Liver (tissue), 9 donors: ENCODE measurements around the gene SDHAF4. TPM values are rescaled to one million over a fixed set of nuclear protein-coding genes. Genes with fewer than 3 reads are reported as not detected.
"Not testable (repeated sequence)": the region's sequence is repeated elsewhere in the genome, so short reads cannot be mapped to it uniquely, and the experiment has no call there.

Experiments used
- DNase-seq: peaks from one replicate; pipeline ENCODE4 v3.0.0-alpha.2; 2017; ENCODE audit warnings: low spot score
- H3K27ac ChIP-seq, 2 donors: one replicate each; pipeline ENCODE4 v1.7.0; 2013; ENCODE audit warnings: inconsistent platforms in 2 of 2, low read length in 2 of 2, control low read depth in 1 of 2, low read depth in 1 of 2, mild to moderate bottlenecking in 1 of 2
- H3K27me3 ChIP-seq, 4 donors: one replicate each; pipeline versions ENCODE4 v1.6.1 to v1.7.0; 2013; ENCODE audit warnings: low read length in 3 of 4, inconsistent platforms in 1 of 4, mild to moderate bottlenecking in 1 of 4, moderate library complexity in 1 of 4; ENCODE audit not compliant: control insufficient read depth in 4 of 4, insufficient read depth in 4 of 4
- H3K36me3 ChIP-seq, 4 donors: one replicate each; pipeline versions ENCODE4 v1.6.1 to v1.7.0; 2013; ENCODE audit warnings: low read length in 3 of 4, mild to moderate bottlenecking in 3 of 4, low read depth in 1 of 4, moderate library complexity in 1 of 4; ENCODE audit not compliant: control insufficient read depth in 4 of 4, insufficient read depth in 3 of 4
- H3K4me1 ChIP-seq, 4 donors: one replicate each; pipeline versions ENCODE4 v1.6.1 to v1.7.0; 2013; ENCODE audit warnings: low read length in 3 of 4, mild to moderate bottlenecking in 3 of 4, moderate library complexity in 1 of 4; ENCODE audit not compliant: control insufficient read depth in 4 of 4, insufficient read depth in 4 of 4
- H3K4me3 ChIP-seq, 3 donors: one replicate each; pipeline versions ENCODE4 v1.6.1 to v1.7.0; 2013; ENCODE audit warnings: low read length in 3 of 3, control low read depth in 1 of 3, low read depth in 1 of 3, mild to moderate bottlenecking in 1 of 3
- H3K9ac ChIP-seq, 2 donors: one replicate each; pipeline ENCODE4 v1.7.0; 2013; ENCODE audit warnings: low read length in 2 of 2, mild to moderate bottlenecking in 2 of 2, moderate library complexity in 2 of 2, control low read depth in 1 of 2, low read depth in 1 of 2
- H3K9me3 ChIP-seq, 4 donors: one replicate each; pipeline versions ENCODE4 v1.6.1 to v1.7.0; 2013; ENCODE audit warnings: low read length in 3 of 4; ENCODE audit not compliant: control insufficient read depth in 4 of 4
- FOXA1 ChIP-seq: IDR thresholded peaks from 2 replicates; pipeline ENCODE4 v1.6.1; 2016; ENCODE audit warnings: antibody characterized with exemption
- HNF4A ChIP-seq, 2 donors: conservative IDR thresholded peaks; 2 replicates each; pipeline ENCODE4 v1.6.1; 2016; ENCODE audit warnings: antibody characterized with exemption in 2 of 2, mild to moderate bottlenecking in 2 of 2
- HNF4G ChIP-seq: IDR thresholded peaks from 2 replicates; pipeline ENCODE4 v1.6.1; 2016; ENCODE audit warnings: antibody characterized with exemption
- JUND ChIP-seq, 2 donors: IDR thresholded peaks; 2 replicates each; pipeline ENCODE4 v1.6.1; 2016; ENCODE audit warnings: antibody characterized with exemption in 2 of 2
- RAD21 ChIP-seq, 2 donors: IDR thresholded peaks; 2 replicates each; pipeline ENCODE4 v1.6.1; 2016; ENCODE audit warnings: antibody characterized with exemption in 2 of 2, mild to moderate bottlenecking in 2 of 2
- REST ChIP-seq: IDR thresholded peaks from 2 replicates; pipeline ENCODE4 v1.6.1; 2016; ENCODE audit warnings: antibody characterized with exemption, mild to moderate bottlenecking
- SP1 ChIP-seq: IDR thresholded peaks from 2 replicates; pipeline ENCODE4 v1.6.1; 2018; ENCODE audit warnings: antibody characterized with exemption, mild to moderate bottlenecking
- YY1 ChIP-seq: IDR thresholded peaks from 2 replicates; pipeline ENCODE4 v1.6.1; 2016; ENCODE audit warnings: antibody characterized with exemption, mild to moderate bottlenecking
- WGBS: extraction: QIAGEN DNeasy Blood & Tissue Kit; methylation state at CpG from one replicate; pipeline ENCODE4 v1.1.7; 2013; 5-methylcytosine and 5-hydroxymethylcytosine counted together
- polyA plus RNA-seq, 2 donors: library from polyadenylated mRNA; stranded (reverse) in 1 of 2; unstranded in 1 of 2; fragments of 200-250 nt in 1 of 2; fragments of >200 nt in 1 of 2; fragmentation: Nextera tagmentation in 1 of 2; extraction: Ambion mirVana in 1 of 2; gene quantifications; one replicate each; pipeline versions ENCODE4 v1.2.1 to v1.2.3, GENCODE V29; 2013 to 2015
- total RNA-seq, 2 donors: library from RNA; depleted of rRNA; stranded (reverse); fragments of >200 nt; gene quantifications; one replicate each; pipeline ENCODE4 v1.2.3, GENCODE V29; 2014
- TF ChIP-seq, protein P1 (sequence below): IDR thresholded peaks from 2 replicates; pipeline ENCODE4 v1.6.1; 2016; ENCODE audit warnings: antibody characterized with exemption
- TF ChIP-seq, protein P2 (sequence below): fragments of 150-350 bp; IDR thresholded peaks from 2 replicates; pipeline ENCODE4 v1.5.1; 2017; ENCODE audit warnings: improper control_type of control experiment, low read depth, low read length; ENCODE audit not compliant: missing input control
- donor health status: healthy.
- donor health status: healthy.
- donor health status: healthy.
- donor health status: healthy.
- donor health status: healthy.

SDHAF4 gene
- total and polyA plus RNA-seq, 4 donors: 2.7 to 5.7 (median 3.3) TPM

DNA sequence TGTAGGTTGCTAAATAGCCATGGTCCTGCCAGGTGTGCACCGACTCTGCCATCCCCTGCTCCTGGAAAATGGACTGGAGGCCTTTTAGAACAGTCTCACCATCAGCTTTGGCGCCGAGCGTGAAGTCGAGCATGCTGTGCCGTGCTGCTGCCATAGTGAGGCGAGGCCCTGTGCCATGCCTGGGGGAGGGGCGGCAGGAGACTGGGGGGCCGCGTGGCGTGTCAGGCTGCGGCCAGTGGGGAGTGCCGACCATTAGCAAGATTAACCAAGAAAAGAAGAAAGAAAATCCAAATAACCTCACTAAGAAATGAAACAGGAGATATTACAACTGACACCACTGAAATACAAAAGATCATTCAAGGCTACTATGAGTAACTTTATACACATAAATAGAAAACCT, 42.5 kb downstream of the SDHAF4 start:
- not testable (repeated sequence) for DNase-seq, H3K4me3 ChIP-seq, H3K9me3 ChIP-seq, H3K27me3 ChIP-seq, H3K9ac ChIP-seq, H3K4me1 ChIP-seq, H3K27ac ChIP-seq, H3K36me3 ChIP-seq
- WGBS: 83% methylated on average over 13 of the region's 13 CpGs

- TF ChIP-seq HNF4G (peak; percentile 75), HNF4A (conservative IDR thresholded peaks at IDR 0.05) (peak; percentile 86 to 95), SP1 (peak; percentile 35), FOXA1 (no peak), YY1 (no peak), RAD21 (IDR thresholded peaks at IDR 0.05) (peak in 1 of 2 donors; percentile 7), JUND (IDR thresholded peaks at IDR 0.05) (no peak)
- TF ChIP-seq, protein P1, sequence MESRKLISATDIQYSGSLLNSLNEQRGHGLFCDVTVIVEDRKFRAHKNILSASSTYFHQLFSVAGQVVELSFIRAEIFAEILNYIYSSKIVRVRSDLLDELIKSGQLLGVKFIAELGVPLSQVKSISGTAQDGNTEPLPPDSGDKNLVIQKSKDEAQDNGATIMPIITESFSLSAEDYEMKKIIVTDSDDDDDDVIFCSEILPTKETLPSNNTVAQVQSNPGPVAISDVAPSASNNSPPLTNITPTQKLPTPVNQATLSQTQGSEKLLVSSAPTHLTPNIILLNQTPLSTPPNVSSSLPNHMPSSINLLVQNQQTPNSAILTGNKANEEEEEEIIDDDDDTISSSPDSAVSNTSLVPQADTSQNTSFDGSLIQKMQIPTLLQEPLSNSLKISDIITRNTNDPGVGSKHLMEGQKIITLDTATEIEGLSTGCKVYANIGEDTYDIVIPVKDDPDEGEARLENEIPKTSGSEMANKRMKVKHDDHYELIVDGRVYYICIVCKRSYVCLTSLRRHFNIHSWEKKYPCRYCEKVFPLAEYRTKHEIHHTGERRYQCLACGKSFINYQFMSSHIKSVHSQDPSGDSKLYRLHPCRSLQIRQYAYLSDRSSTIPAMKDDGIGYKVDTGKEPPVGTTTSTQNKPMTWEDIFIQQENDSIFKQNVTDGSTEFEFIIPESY: no peak
- H3K36me3 ChIP-seq: no peaks in the 10 kb centered on the region
- H3K4me3 ChIP-seq: no peak overlapping the region
- peaks cover 0 to 2% (median 0%) of the 10 kb centered on the region in 4 donors for H3K9me3 ChIP-seq
- DNase-seq: no peak
- no peak overlapping the region for H3K27ac ChIP-seq
- H3K27me3 ChIP-seq: no peaks in the 10 kb centered on the region
- H3K9ac ChIP-seq: no peak overlapping the region
- H3K4me1 ChIP-seq: peaks cover 0 to 5% (median 2%) of the 10 kb centered on the region in 4 donors
- WGBS: 59% methylated on average over 3 of the region's 3 CpGs
Measured at GRCh38 chr6:70616728-70617260, 50.1 kb downstream of the SDHAF4 start.

- no peak overlapping the region for H3K4me3 ChIP-seq
- H3K36me3 ChIP-seq: no peaks in the 10 kb centered on the region
- no peak for DNase-seq
- TF ChIP-seq FOXA1 (no peak), JUND (IDR thresholded peaks at IDR 0.05) (no peak), HNF4A (conservative IDR thresholded peaks at IDR 0.05) (no peak), REST (no peak), YY1 (no peak)
- TF ChIP-seq, protein P2, sequence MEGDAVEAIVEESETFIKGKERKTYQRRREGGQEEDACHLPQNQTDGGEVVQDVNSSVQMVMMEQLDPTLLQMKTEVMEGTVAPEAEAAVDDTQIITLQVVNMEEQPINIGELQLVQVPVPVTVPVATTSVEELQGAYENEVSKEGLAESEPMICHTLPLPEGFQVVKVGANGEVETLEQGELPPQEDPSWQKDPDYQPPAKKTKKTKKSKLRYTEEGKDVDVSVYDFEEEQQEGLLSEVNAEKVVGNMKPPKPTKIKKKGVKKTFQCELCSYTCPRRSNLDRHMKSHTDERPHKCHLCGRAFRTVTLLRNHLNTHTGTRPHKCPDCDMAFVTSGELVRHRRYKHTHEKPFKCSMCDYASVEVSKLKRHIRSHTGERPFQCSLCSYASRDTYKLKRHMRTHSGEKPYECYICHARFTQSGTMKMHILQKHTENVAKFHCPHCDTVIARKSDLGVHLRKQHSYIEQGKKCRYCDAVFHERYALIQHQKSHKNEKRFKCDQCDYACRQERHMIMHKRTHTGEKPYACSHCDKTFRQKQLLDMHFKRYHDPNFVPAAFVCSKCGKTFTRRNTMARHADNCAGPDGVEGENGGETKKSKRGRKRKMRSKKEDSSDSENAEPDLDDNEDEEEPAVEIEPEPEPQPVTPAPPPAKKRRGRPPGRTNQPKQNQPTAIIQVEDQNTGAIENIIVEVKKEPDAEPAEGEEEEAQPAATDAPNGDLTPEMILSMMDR: no peak
- TF ChIP-seq, protein P1: no peak
- WGBS: 94% methylated on average over 1 of the region's 1 CpG
- H3K9me3 ChIP-seq: no peaks in the 10 kb centered on the region
- no peaks in the 10 kb centered on the region for H3K27me3 ChIP-seq
- H3K9ac ChIP-seq: no peak overlapping the region
- no peak overlapping the region for H3K27ac ChIP-seq
- H3K4me1 ChIP-seq: peaks cover 0 to 5% (median 2%) of the 10 kb centered on the region in 4 donors
Measured at GRCh38 chr6:70620746-70621145, 54.0 kb downstream of the SDHAF4 start.
